T47D (cell line): Measurements from ENCODE around the gene AKT3.

Source experiments
- DNase-seq, 2 experiments: peaks; one replicate each; pipeline versions ENCODE4 v3.0.0 to v3.0.0-alpha.2; 2011 to 2012; ENCODE audit warnings: low read depth in 1 of 2, low spot score in 1 of 2
- JUND ChIP-seq: IDR thresholded peaks from 2 replicates; pipeline ENCODE4 v1.6.1; 2012; ENCODE audit warnings: low read depth
- in situ Hi-C: cut with HindIII; loops from 2 replicates; pipeline ENCODE4 v1.10.0; 2016; ENCODE audit warnings: low sequenced_read_pairs, low pct_unique_long_range_greater_than_20kb

AKT3 gene

GRCh38 chr1:243718893-243719292 lies 131.2 kb downstream of the AKT3 start:
- no peak for DNase-seq
- no peak for TF ChIP-seq JUND
- in situ Hi-C loops = no loop called here

GRCh38 chr1:243718022-243718421 lies 132.0 kb downstream of the AKT3 start:
- DNase-seq = no peak
- no peak for TF ChIP-seq JUND
- in situ Hi-C loops = no loop called here

GRCh38 chr1:243716906-243717305 lies 133.1 kb downstream of the AKT3 start:
- TF ChIP-seq JUND = no peak
- DNase-seq = no peak
- in situ Hi-C loops = no loop called here

- DNase-seq = no peak
- TF ChIP-seq JUND = no peak
- in situ Hi-C loops = no loop called here
These were observed 134.8 kb downstream of the AKT3 start for GRCh38 chr1:243715285-243715684.

GRCh38 chr1:243713470-243714186 lies 136.4 kb downstream of the AKT3 start:
- in situ Hi-C loops = no loop called here
- DNase-seq = no peak
- TF ChIP-seq JUND = no peak

GRCh38 chr1:243712941-243713340 lies 137.1 kb downstream of the AKT3 start:
- in situ Hi-C loops = no loop called here
- DNase-seq = peak in 1 of 2 experiments; percentile 22
- no peak for TF ChIP-seq JUND

GRCh38 chr1:243712242-243712641 lies 137.8 kb downstream of the AKT3 start:
- no peak for TF ChIP-seq JUND
- in situ Hi-C loops = no loop called here

GRCh38 chr1:243710467-243710866 lies 139.6 kb downstream of the AKT3 start:
- DNase-seq = no peak
- TF ChIP-seq JUND = no peak
- in situ Hi-C loops = no loop called here

More at GRCh38 chr1:243712242-243712641, 137.8 kb downstream of the AKT3 start:
- DNase-seq = no peak

GRCh38 chr1:243708210-243708609 lies 141.8 kb downstream of the AKT3 start:
- in situ Hi-C loops = no loop called here
- TF ChIP-seq JUND = no peak
- peak in 1 of 2 experiments; percentile 37 for DNase-seq

GRCh38 chr1:243706563-243706962 lies 143.5 kb downstream of the AKT3 start:
- no peak for DNase-seq
- no peak for TF ChIP-seq JUND
- in situ Hi-C loops = no loop called here

- in situ Hi-C loops = no loop called here
- peak in 1 of 2 experiments; percentile 11 for DNase-seq
- no peak for TF ChIP-seq JUND
These were observed 144.5 kb downstream of the AKT3 start for GRCh38 chr1:243705585-243705984.

GRCh38 chr1:243701872-243702271 lies 148.2 kb downstream of the AKT3 start:
- DNase-seq = no peak
- in situ Hi-C loops = no loop called here
- no peak for TF ChIP-seq JUND

- TF ChIP-seq JUND = no peak
- DNase-seq = no peak
These were observed 156.2 kb downstream of the AKT3 start for GRCh38 chr1:243693800-243694199.

GRCh38 chr1:243686159-243686558 lies 163.9 kb downstream of the AKT3 start:
- TF ChIP-seq JUND = no peak
- in situ Hi-C loops = no loop called here
- no peak for DNase-seq

More at GRCh38 chr1:243693800-243694199, 156.2 kb downstream of the AKT3 start:
- in situ Hi-C loops = no loop called here
